HFFc6 (cell line): ENCODE measurements around the gene SPNS2. TPM values are rescaled to one million over a fixed set of nuclear protein-coding genes. Genes with fewer than 3 reads are reported as not detected.

Experiments used
- DNase-seq: peaks from one replicate; pipeline ENCODE4 v3.0.0-alpha.2; 2018
- H3K27ac Mint-ChIP-seq: 2 replicates; pipeline ENCODE4 v1.8.0; 2020; ENCODE audit warnings: mild to moderate bottlenecking, mixed read lengths
- H3K27me3 Mint-ChIP-seq: 2 replicates; pipeline ENCODE4 v1.8.0; 2021; ENCODE audit warnings: mild to moderate bottlenecking, moderate library complexity, mixed read lengths; ENCODE audit not compliant: insufficient read depth
- H3K36me3 Mint-ChIP-seq: 2 replicates; pipeline ENCODE4 v1.8.0; 2021; ENCODE audit warnings: low read depth, mixed read lengths
- H3K4me1 Mint-ChIP-seq: 2 replicates; pipeline ENCODE4 v1.8.0; 2020; ENCODE audit warnings: low read depth, mixed read lengths
- H3K4me3 Mint-ChIP-seq: 2 replicates; pipeline ENCODE4 v1.8.0; 2020; ENCODE audit warnings: mild to moderate bottlenecking, moderate library complexity, mixed read lengths
- H3K9me3 Mint-ChIP-seq: 2 replicates; pipeline ENCODE4 v1.8.0; 2020; ENCODE audit warnings: mild to moderate bottlenecking, mixed read lengths
- total RNA-seq, 6 experiments: library from RNA; stranded (reverse); fragmentation: NEBNext Ultra II Directional; extraction: Animal tissue kit (Norgen Biotek cat#: 25700); gene quantifications; 2 replicates in 1 of 6; 3 replicates in 5 of 6; pipeline ENCODE4 v1.2.3, GENCODE V29; 2021
- TF ChIP-seq, protein P1 (sequence below): fragments of 200-600 bp; sonication (generic); IDR thresholded peaks from 2 replicates; pipeline ENCODE4 v1.5.0; 2021; ENCODE audit warnings: antibody characterized with exemption, mild to moderate bottlenecking

SPNS2 gene
- total RNA-seq, 6 experiments from 2014 or later, result not detected

DNA sequence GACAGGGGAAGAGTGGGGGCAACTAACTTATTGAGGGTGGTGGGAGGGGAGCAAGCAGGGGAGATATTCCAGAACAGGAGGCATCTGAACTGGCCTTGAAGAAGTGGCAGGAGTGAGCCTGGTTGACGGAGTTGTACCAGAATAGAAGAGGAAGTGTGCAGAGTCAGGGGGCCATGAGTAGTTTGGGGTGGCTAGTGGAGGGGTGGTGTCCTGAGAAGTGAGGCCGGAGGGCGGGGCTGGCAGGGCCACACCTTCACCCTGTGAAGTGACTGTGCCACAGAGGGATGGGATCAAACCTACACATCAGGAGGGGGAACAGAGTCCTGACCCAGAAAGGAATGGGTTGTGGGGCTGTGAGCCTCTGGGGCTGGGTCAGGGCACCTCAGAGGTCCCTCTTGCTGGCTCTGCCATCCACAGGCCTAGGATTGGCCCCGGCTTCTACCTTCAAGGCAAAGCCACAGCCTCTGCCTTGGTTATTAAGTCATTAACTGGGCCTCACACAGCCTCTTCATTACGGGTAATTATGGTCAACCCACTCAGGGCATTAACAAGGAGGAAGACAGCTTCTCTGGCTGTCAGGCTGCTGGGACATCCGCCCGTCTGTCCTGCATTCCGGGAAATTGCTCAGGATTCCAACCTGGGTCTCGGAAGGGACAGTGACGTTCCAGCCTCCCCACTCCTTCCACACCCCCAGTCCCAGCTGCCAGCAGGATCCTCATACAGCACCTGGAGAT, 12.7 kb downstream of the SPNS2 start:
- H3K27ac Mint-ChIP-seq, result no peak overlapping the region
- H3K4me1 Mint-ChIP-seq, result no peaks in the 10 kb centered on the region
- no peaks in the 10 kb centered on the region for H3K36me3 Mint-ChIP-seq
- no peak for DNase-seq
- TF ChIP-seq, protein P1, sequence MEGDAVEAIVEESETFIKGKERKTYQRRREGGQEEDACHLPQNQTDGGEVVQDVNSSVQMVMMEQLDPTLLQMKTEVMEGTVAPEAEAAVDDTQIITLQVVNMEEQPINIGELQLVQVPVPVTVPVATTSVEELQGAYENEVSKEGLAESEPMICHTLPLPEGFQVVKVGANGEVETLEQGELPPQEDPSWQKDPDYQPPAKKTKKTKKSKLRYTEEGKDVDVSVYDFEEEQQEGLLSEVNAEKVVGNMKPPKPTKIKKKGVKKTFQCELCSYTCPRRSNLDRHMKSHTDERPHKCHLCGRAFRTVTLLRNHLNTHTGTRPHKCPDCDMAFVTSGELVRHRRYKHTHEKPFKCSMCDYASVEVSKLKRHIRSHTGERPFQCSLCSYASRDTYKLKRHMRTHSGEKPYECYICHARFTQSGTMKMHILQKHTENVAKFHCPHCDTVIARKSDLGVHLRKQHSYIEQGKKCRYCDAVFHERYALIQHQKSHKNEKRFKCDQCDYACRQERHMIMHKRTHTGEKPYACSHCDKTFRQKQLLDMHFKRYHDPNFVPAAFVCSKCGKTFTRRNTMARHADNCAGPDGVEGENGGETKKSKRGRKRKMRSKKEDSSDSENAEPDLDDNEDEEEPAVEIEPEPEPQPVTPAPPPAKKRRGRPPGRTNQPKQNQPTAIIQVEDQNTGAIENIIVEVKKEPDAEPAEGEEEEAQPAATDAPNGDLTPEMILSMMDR, result no peak
- no peak overlapping the region for H3K4me3 Mint-ChIP-seq
- H3K9me3 Mint-ChIP-seq, result no peaks in the 10 kb centered on the region
- peaks cover 33% of the 10 kb centered on the region for H3K27me3 Mint-ChIP-seq

DNA sequence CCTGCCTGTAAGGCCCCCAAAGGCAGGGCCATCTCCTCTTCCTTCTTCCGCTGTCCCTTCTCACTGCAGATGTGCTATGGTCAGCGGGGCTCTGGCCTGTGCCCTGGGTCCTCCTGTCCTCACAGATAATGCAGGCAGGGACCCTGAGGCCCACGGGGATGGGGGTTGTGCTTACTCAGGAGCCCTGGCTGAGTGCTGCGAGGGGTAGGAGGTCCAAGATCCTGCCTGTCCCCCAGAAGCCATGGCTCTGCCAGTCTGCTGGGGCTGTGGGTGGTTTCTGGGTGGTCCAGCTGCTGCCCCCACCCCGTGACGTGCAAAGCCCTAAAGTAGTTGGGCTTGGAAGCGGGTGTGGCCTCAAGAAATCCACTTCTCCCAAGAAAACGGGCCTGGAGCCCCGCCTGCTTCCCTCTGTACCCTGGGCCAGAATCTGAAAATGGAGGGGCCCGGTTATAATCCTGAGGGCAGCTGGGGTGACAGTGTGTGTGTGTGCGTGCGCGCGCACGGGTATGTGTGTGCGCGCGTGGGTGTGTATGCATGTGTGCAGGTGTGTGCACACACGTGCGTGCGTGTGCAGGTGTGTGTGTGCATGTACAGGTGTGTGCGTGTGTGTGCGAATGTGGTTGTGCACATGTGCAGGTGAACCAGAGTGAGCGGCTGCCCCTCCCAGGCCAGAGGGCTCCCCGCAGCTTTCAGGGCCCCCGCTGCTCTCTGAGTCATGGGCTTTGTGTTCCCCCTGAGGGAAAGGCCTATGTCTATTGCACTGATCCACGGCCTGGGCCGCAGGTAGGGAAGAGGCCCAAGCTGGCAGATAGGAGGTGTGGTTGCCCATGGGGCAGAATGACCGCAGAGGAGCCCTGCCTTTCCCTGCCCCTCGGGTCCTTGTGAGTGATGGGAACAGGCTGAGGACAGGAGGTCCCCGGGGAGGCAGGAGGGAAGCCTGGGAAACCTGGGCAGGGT, 13.8 kb downstream of the SPNS2 start:
- H3K27ac Mint-ChIP-seq, result no peak overlapping the region
- TF ChIP-seq, protein P1, result no peak
- H3K36me3 Mint-ChIP-seq, result no peaks in the 10 kb centered on the region
- no peaks in the 10 kb centered on the region for H3K9me3 Mint-ChIP-seq
- no peak for DNase-seq
- H3K4me3 Mint-ChIP-seq, result no peak overlapping the region
- H3K4me1 Mint-ChIP-seq, result no peaks in the 10 kb centered on the region
- peaks cover 42% of the 10 kb centered on the region for H3K27me3 Mint-ChIP-seq

DNA sequence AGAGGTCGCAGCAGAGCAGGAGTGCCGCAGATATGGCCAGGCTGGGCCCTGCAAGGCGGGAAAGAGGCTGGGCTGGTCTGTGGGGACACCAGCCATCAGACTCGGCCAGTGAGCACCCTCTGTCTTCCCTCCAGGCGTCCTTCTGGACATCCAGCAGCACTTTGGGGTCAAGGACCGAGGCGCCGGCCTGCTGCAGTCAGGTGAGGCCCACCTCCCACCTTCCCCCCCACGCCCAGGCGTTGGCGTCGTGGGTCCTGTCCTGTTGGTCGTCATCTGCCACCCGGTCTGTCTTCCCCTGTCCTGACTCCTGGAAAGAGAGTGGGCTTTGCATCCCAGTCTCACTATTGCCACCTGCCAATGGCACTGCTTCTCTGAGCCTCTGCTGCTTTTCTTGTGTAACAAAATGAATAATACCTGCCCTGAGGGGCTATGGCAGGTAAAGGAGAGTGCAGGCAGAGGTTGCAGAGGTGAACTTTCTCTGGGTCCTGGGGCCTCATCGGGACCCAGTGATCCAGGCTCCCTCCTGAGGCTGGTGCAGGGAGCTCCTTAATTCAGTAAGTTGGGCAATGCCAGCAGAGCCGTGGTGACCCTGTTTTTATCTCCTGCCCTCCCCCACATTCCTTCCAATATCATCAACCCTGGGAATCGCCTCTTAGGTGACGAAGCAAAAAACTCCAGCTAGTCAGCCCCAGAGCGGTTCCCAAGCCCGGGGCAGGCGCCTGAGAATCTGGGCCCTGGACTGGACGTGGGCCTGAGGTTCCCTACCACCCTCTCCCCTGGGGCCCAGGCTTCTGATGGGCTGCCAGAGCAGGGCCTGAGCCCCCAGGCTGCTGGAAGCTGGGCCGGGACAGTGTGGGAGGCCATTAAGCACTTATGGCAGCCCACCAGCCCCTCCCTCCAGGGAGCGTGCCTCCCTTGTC, 14.7 kb downstream of the SPNS2 start:
- H3K36me3 Mint-ChIP-seq, result no peaks in the 10 kb centered on the region
- no peak overlapping the region for H3K4me3 Mint-ChIP-seq
- no peak for DNase-seq
- TF ChIP-seq, protein P1, result no peak
- peaks cover 4% of the 10 kb centered on the region; the same call in 1 of the 2 replicates for H3K9me3 Mint-ChIP-seq
- no peak overlapping the region for H3K27ac Mint-ChIP-seq
- H3K27me3 Mint-ChIP-seq, result peaks cover 36% of the 10 kb centered on the region
- H3K4me1 Mint-ChIP-seq, result no peaks in the 10 kb centered on the region

DNA sequence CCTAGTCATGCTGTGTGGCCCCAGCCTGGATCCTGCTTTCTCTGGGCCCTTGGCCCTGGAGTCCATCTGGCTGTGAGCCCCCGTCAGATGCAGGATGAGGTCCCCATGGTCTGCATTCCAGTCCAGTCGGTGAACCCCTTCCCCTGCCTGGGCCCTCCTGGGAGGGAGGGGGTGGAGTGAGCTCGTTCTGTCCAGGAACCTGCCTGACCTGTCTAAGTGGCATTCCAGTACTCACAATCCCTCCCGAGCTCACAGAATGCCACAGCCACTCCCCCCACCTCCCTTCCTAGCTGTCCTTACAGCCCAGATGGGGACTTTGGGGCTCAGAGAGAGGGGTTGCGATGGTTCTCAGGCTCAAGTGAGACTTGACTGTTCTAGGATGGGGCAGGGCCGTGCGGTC, 15.5 kb downstream of the SPNS2 start:
- Mint-ChIP-seq H3K9me3 (peaks cover 4% of the 10 kb centered on the region; the same call in 1 of the 2 replicates), H3K4me3 (no peak overlapping the region), H3K27me3 (peaks cover 38% of the 10 kb centered on the region), H3K4me1 (no peaks in the 10 kb centered on the region), H3K27ac (no peak overlapping the region), H3K36me3 (no peaks in the 10 kb centered on the region)
- TF ChIP-seq, protein P1, result no peak
- DNase-seq, result no peak

DNA sequence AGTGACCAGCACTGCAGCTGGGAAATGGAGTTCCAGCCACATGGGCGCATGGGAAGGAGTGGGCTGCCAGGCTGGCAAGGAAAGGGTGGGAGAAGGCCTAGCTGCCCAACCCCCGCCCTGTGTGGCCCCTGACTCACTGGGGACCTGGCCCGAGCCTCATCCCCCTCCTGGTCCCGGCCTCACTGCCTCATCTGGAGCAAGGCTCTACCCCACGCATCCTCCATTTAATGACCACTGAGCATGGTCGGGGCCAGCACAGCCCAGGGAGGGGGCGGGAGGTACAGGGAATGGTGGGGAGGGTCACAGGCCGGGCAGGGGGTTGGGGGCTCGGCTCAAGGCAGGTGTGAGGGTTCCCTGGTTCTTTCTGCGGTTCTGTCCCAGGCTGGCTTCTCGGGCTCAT, 16.1 kb downstream of the SPNS2 start:
- Mint-ChIP-seq H3K27ac (no peak overlapping the region), H3K4me3 (no peak overlapping the region), H3K9me3 (peaks cover 4% of the 10 kb centered on the region; the same call in 1 of the 2 replicates)

More for the DNA sequence above, 16.1 kb downstream of the SPNS2 start:
- no peaks in the 10 kb centered on the region for H3K36me3 Mint-ChIP-seq
- peaks cover 35% of the 10 kb centered on the region for H3K27me3 Mint-ChIP-seq
- TF ChIP-seq, protein P1, result no peak
- no peaks in the 10 kb centered on the region for H3K4me1 Mint-ChIP-seq
- no peak for DNase-seq
